GM12878 (cell line): ENCODE results near the gene TMEM18. TPM values are rescaled to one million over a fixed set of nuclear protein-coding genes. Genes with fewer than 3 reads are reported as not detected.

Experiments used
- ATAC-seq: fragments of 200-7000 bp; cut with Tn5 transposase; 3 replicates; pipeline ENCODE4 v1.9.1; 2020; ENCODE audit warnings: mild to moderate bottlenecking, moderate library complexity
- BruUV-seq: library from RNA; stranded (reverse); fragments of 400-500 nt; replicated peaks from 2 replicates; lab custom pipeline; 2021; lab: Mats Ljungman, UMichigan
- CTCF ChIA-PET: fragments of 300-600 bp; sonication (Branson Sonifier 250); formaldehyde crosslinking; extraction: SDS; loops from one replicate; lab custom pipeline; 2021; ENCODE audit warnings: inconsistent platforms; lab: Yijun Ruan, JAX
- POLR2A ChIA-PET: fragments of 350-600 bp; formaldehyde crosslinking; extraction: SDS; loops from one replicate; lab custom pipeline; 2021; ENCODE audit warnings: inconsistent platforms; lab: Charles Lee
- RAD21 ChIA-PET: fragments of 300-600 bp; sonication (Branson Sonifier 250); formaldehyde crosslinking; loops from one replicate; lab custom pipeline; 2023; ENCODE audit warnings: antibody characterized with exemption; ENCODE audit not compliant: unreplicated experiment; lab: Charles Lee
- SMC1A ChIA-PET: fragments of 300-600 bp; sonication (Branson Sonifier 250); formaldehyde crosslinking; loops from one replicate; lab custom pipeline; 2023; ENCODE audit not compliant: unreplicated experiment, uncharacterized antibody; lab: Charles Lee
- DNase-seq: peaks from one replicate; pipeline ENCODE4 v3.0.0-alpha.2; 2011; ENCODE audit warnings: low read depth, low spot score
- FAIRE-seq: peaks from 3 replicates; lab custom pipeline; 2011; peaks lifted over from hg19 to GRCh38; lab: Jason Lieb, UNC
- H2AFZ ChIP-seq: 2 replicates; pipeline ENCODE4 v1.6.0; 2011; ENCODE audit warnings: low read depth, low read length, control low read depth; ENCODE audit not compliant: control insufficient read depth
- H3K27ac ChIP-seq: 2 replicates; pipeline ENCODE4 v1.5.1; 2011; ENCODE audit warnings: control low read depth; ENCODE audit not compliant: control insufficient read depth, insufficient read depth
- H3K27me3 ChIP-seq, 2 experiments: replicated peaks in 1 of 2; 2 replicates each; pipeline versions ENCODE4 v1.6.0 to v1.6.1; 2011; ENCODE audit warnings: low read length in 1 of 2; ENCODE audit not compliant: control insufficient read depth in 2 of 2, insufficient read depth in 2 of 2
- H3K36me3 ChIP-seq, 2 experiments: 2 replicates each; pipeline ENCODE4 v1.5.1; 2011; ENCODE audit warnings: low read length in 1 of 2; ENCODE audit not compliant: control insufficient read depth in 2 of 2, insufficient read depth in 2 of 2
- H3K4me1 ChIP-seq: 2 replicates; pipeline ENCODE4 v1.6.1; 2011; ENCODE audit warnings: mild to moderate bottlenecking, low read length, moderate library complexity, mixed read lengths; ENCODE audit not compliant: control insufficient read depth, insufficient read depth
- H3K4me2 ChIP-seq: 2 replicates; pipeline ENCODE4 v1.6.0; 2011; ENCODE audit warnings: control low read depth; ENCODE audit not compliant: control insufficient read depth, insufficient read depth
- H3K4me3 ChIP-seq: fragments of 200-600 bp; sonication (generic); 2 replicates; pipeline ENCODE4 v1.5.1; 2016
- H3K79me2 ChIP-seq: 2 replicates; pipeline ENCODE4 v1.6.0; 2011; ENCODE audit warnings: low read length; ENCODE audit not compliant: control insufficient read depth, insufficient read depth
- H3K9ac ChIP-seq: 2 replicates; pipeline ENCODE4 v1.8.0; 2011; ENCODE audit warnings: low read length, control low read depth, mixed read lengths; ENCODE audit not compliant: control insufficient read depth, insufficient read depth
- H3K9me3 ChIP-seq: replicated peaks from 3 replicates; pipeline ENCODE4 v1.5.1; 2011; ENCODE audit warnings: mild to moderate bottlenecking, low read length; ENCODE audit not compliant: control insufficient read depth, insufficient read depth
- H4K20me1 ChIP-seq: 2 replicates; pipeline ENCODE4 v1.6.0; 2011; ENCODE audit not compliant: control insufficient read depth, insufficient read depth
- BRCA1 ChIP-seq: IDR thresholded peaks from 2 replicates; pipeline ENCODE4 v1.6.1; 2011; ENCODE audit warnings: low read depth, low read length, improper control_type of control experiment
- FOXK2 ChIP-seq: fragments of 450-650 bp; IDR thresholded peaks from 2 replicates; pipeline ENCODE4 v1.6.1; 2017; ENCODE audit warnings: mild to moderate bottlenecking, moderate library complexity
- IKZF2 ChIP-seq, 2 experiments: fragments of 450-650 bp; IDR thresholded peaks; 2 replicates each; pipeline ENCODE4 v1.6.1; 2017; ENCODE audit warnings: mild to moderate bottlenecking in 2 of 2, moderate library complexity in 2 of 2
- KLF5 ChIP-seq: fragments of 450-650 bp; IDR thresholded peaks from 2 replicates; pipeline ENCODE4 v1.6.1; 2014; ENCODE audit warnings: mild to moderate bottlenecking; ENCODE audit not compliant: partially characterized antibody
- REST ChIP-seq: IDR thresholded peaks from 2 replicates; pipeline ENCODE4 v1.6.1; 2012; ENCODE audit warnings: mild to moderate bottlenecking, low read depth, low read length
- SIX5 ChIP-seq: IDR thresholded peaks from 2 replicates; pipeline ENCODE4 v1.6.1; 2011; ENCODE audit warnings: mild to moderate bottlenecking, low read depth, low read length, moderate library complexity; ENCODE audit not compliant: severe bottlenecking
- SKIL ChIP-seq: fragments of 450-650 bp; IDR thresholded peaks from 2 replicates; pipeline ENCODE4 v1.6.1; 2017; ENCODE audit warnings: mild to moderate bottlenecking, low read depth, inconsistent platforms; ENCODE audit not compliant: poor library complexity, severe bottlenecking
- SUZ12 ChIP-seq: fragments of 200-600 bp; sonication (generic); IDR thresholded peaks from one replicate; pipeline ENCODE4 v1.6.1; 2018; ENCODE audit warnings: antibody characterized with exemption, mild to moderate bottlenecking; ENCODE audit not compliant: unreplicated experiment
- ZBTB4 ChIP-seq: fragments of 450-650 bp; formaldehyde crosslinking; IDR thresholded peaks from 2 replicates; pipeline ENCODE4 v1.4.0; 2022; ENCODE audit warnings: mild to moderate bottlenecking, moderate library complexity
- WGBS: methylation state at CpG from one replicate; pipeline ENCODE4 v1.1.6; 2016; ENCODE audit warnings: low lambda C conversion rate; ENCODE audit not compliant: insufficient replicate concordance, insufficient coverage; ENCODE audit errors: missing lambda C conversion rate; 5-methylcytosine and 5-hydroxymethylcytosine counted together
- in situ Hi-C: fragments of 300-500 bp; cut with MboI; formaldehyde crosslinking; loops from 9 replicates; pipeline ENCODE4 v1.14.3; 2018; ENCODE audit warnings: mixed read lengths
- intact Hi-C: fragments of 100-400 bp; cut with micrococcal nuclease; formaldehyde crosslinking; loops from one replicate; pipeline ENCODE4 v1.14.2; 2022; ENCODE audit not compliant: unreplicated experiment
- polyA plus RNA-seq, 11 experiments: library from polyadenylated mRNA; depleted of rRNA in 4 of 11; unstranded in 6 of 11; stranded (reverse) in 5 of 11; fragments of >200 nt; fragmentation: Nextera tagmentation in 4 of 11; fragmentation: Illumina TruSeq in 1 of 11; extraction: Ambion mirVana in 4 of 11; extraction: Trizol in 1 of 11; gene quantifications; 1 replicate in 1 of 11; 2 replicates in 10 of 11; pipeline versions ENCODE4 v1.2.1 to v1.2.3, GENCODE V29; 2011 to 2016; ENCODE audit warnings: inconsistent platforms in 2 of 11, missing spikeins in 2 of 11, low read depth in 1 of 11
- total RNA-seq, 4 experiments: library from RNA; depleted of rRNA in 3 of 4; stranded (reverse); fragments of >200 nt in 3 of 4; fragmentation: Illumina TruSeq in 1 of 4; extraction: Trizol in 1 of 4; gene quantifications; 2 replicates each; pipeline versions ENCODE4 v1.2.1 to v1.2.3, GENCODE V29; 2013 to 2021

Gene TMEM18
- total and polyA plus RNA-seq, 10 of the 15 experiments (the other 5 are each of a cell fraction or from before 2014, with no cell fraction given), result 11.2 to 56.3 (median 26.0) TPM

GRCh38 chr2:647691-648231 is 29.4 kb downstream of the TMEM18 start (continued):
- TF ChIP-seq SKIL (no peak), SUZ12 (no peak), FOXK2 (no peak)
- TF ChIP-seq, all 136 proteins: peak for 0

- BruUV-seq, result no TSS peak
- intact Hi-C loops, result no loop called here
- no peak for DNase-seq
- no peak overlapping the region for H3K27ac ChIP-seq
- TF ChIP-seq KLF5, result no peak
- TF ChIP-seq IKZF2 (IDR thresholded peaks at IDR 0.05), result no peak
- no peak for TF ChIP-seq SIX5
- no peak for TF ChIP-seq ZBTB4 (CRISPR knock-in tag)
- no peak for TF ChIP-seq BRCA1
- TF ChIP-seq REST, result no peak
- TF ChIP-seq, all 136 proteins: peak for 0
- WGBS, result 42% methylated on average over 10 of the region's 10 CpGs
- no peak overlapping the region for H3K4me2 ChIP-seq
- H3K9me3 ChIP-seq, result no peaks in the 10 kb centered on the region
- ChIA-PET CTCF (no interaction called here), SMC1A (no interaction called here), RAD21 (no interaction called here), POLR2A (no interaction called here)
- in situ Hi-C loops, result no loop called here
- no peak overlapping the region for H2AFZ ChIP-seq
- H3K4me3 ChIP-seq, result no peak overlapping the region
- H3K79me2 ChIP-seq, result no peaks in the 10 kb centered on the region
- FAIRE-seq, result no peak
- no peak overlapping the region for H3K9ac ChIP-seq
- no peaks in the 10 kb centered on the region for H3K36me3 ChIP-seq
- ATAC-seq, result no peak; the same call in 2 of the 3 replicates
- no peaks in the 10 kb centered on the region for H3K4me1 ChIP-seq
- no peaks in the 10 kb centered on the region for H3K27me3 ChIP-seq
- no peaks in the 10 kb centered on the region for H4K20me1 ChIP-seq
Measured at GRCh38 chr2:647003-647560, 30.1 kb downstream of the TMEM18 start.
